HFF-Myc (cell line): ENCODE results near the gene MRPS30.

ENCODE experiments used
- DNase-seq: peaks from one replicate; pipeline ENCODE4 v3.0.0-alpha.2; 2011; ENCODE audit warnings: low read depth; ENCODE audit errors: extremely low read depth
- H3K4me3 ChIP-seq: replicated peaks from 2 replicates; pipeline ENCODE4 v1.5.1; 2011; ENCODE audit warnings: low read depth, mild to moderate bottlenecking, control low read depth, low read length
- CTCF ChIP-seq: IDR thresholded peaks from 2 replicates; pipeline ENCODE4 v1.5.1; 2012; ENCODE audit warnings: mild to moderate bottlenecking, low read depth, low read length, control low read depth; ENCODE audit errors: missing control alignments

The MRPS30 gene

GRCh38 chr5:44862808-44863207 lies 54.1 kb downstream of the MRPS30 start:
- H3K4me3 ChIP-seq, result no peak overlapping the region
- peak; percentile 13 for TF ChIP-seq CTCF
- DNase-seq, result no peak
